SK-N-SH treated with all-trans-retinoic acid at 6 μM for 48 hours (cell line): ENCODE data around the gene FMO3.

Experiments used
- ARNTL ChIP-seq: fragments of 450-650 bp; formaldehyde crosslinking; IDR thresholded peaks from 2 replicates; pipeline ENCODE4 v1.5.0; 2020; ENCODE audit warnings: low read depth, mild to moderate bottlenecking, moderate library complexity, borderline replicate concordance
- CSDC2 ChIP-seq: fragments of 250-450 bp; sonication (Bioruptor Pico); IDR thresholded peaks from 2 replicates; pipeline ENCODE4 v1.5.0; 2020; ENCODE audit warnings: mild to moderate bottlenecking, moderate library complexity
- ESRRG ChIP-seq: fragments of 250-450 bp; sonication (Bioruptor Pico); IDR thresholded peaks from 2 replicates; pipeline ENCODE4 v1.6.1; 2021; ENCODE audit warnings: mild to moderate bottlenecking
- SNAI2 ChIP-seq: fragments of 250-450 bp; sonication (Bioruptor Pico); IDR thresholded peaks from 2 replicates; pipeline ENCODE4 v1.5.0; 2020; ENCODE audit warnings: mild to moderate bottlenecking, moderate library complexity
- TOX ChIP-seq: fragments of 250-450 bp; sonication (Bioruptor Pico); IDR thresholded peaks from 2 replicates; pipeline ENCODE4 v1.8.0; 2021; ENCODE audit warnings: mild to moderate bottlenecking, moderate library complexity, borderline replicate concordance
- ZC3H10 ChIP-seq: fragments of 250-450 bp; sonication (Bioruptor Pico); IDR thresholded peaks from 2 replicates; pipeline ENCODE4 v1.5.1; 2021; ENCODE audit warnings: mild to moderate bottlenecking, moderate library complexity
- ZFP3 ChIP-seq: fragments of 250-450 bp; sonication (Bioruptor Pico); IDR thresholded peaks from 2 replicates; pipeline ENCODE4 v1.5.0; 2020; ENCODE audit warnings: mild to moderate bottlenecking, moderate library complexity
- ZNF565 ChIP-seq: fragments of 450-650 bp; formaldehyde crosslinking; conservative IDR thresholded peaks from 2 replicates; pipeline ENCODE4 v1.5.0; 2020; ENCODE audit warnings: low read depth, mild to moderate bottlenecking, moderate library complexity
- ZNF70 ChIP-seq: fragments of 450-650 bp; formaldehyde crosslinking; IDR thresholded peaks from 2 replicates; pipeline ENCODE4 v1.5.0; 2020; ENCODE audit warnings: mild to moderate bottlenecking, moderate library complexity
- ZNF8 ChIP-seq: fragments of 450-650 bp; formaldehyde crosslinking; IDR thresholded peaks from 2 replicates; pipeline ENCODE4 v1.5.0; 2020; ENCODE audit warnings: mild to moderate bottlenecking, moderate library complexity
- TF ChIP-seq, protein P1 (sequence below): fragments of 250-450 bp; sonication (Bioruptor Pico); IDR thresholded peaks from 2 replicates; pipeline ENCODE4 v1.5.1; 2021; ENCODE audit warnings: mild to moderate bottlenecking, moderate library complexity
- TF ChIP-seq, protein P2 (sequence below): fragments of 250-450 bp; sonication (Bioruptor Pico); IDR thresholded peaks from 2 replicates; pipeline ENCODE4 v1.5.1; 2020; ENCODE audit warnings: low read depth, mild to moderate bottlenecking, moderate library complexity
- TF ChIP-seq, protein P3 (sequence below): fragments of 250-450 bp; sonication (Bioruptor Pico); IDR thresholded peaks from 2 replicates; pipeline ENCODE4 v1.8.0; 2020; ENCODE audit warnings: mild to moderate bottlenecking, moderate library complexity, borderline replicate concordance

DNA sequence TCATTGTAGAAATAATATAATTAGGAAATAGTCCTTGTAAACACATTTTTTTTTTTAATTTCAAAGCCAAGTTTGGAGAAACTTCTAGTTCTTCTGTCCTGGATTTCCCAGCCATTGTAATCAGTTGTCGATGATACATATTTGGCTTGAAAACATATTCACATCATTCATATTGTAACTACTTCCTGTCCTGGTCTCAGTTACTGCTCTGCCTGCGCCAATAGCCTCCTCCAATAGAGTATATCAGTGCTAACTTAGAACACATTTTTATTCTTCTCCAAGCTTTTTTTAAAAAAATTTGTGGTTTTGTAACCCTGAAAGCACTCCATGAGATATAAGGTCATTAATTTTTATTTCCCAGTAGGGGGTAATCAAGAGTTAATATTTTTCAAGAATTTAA, 48.3 kb downstream of the FMO3 start:
- TF ChIP-seq ZC3H10 (no peak), ZNF565 (CRISPR knock-in tag) (no peak), ZFP3 (CRISPR knock-in tag) (no peak), CSDC2 (no peak), ESRRG (CRISPR knock-in tag) (no peak), ZNF70 (CRISPR knock-in tag) (no peak), ZNF8 (CRISPR knock-in tag) (no peak), SNAI2 (CRISPR knock-in tag) (no peak), TOX (CRISPR knock-in tag) (no peak), ARNTL (CRISPR knock-in tag) (no peak)
- TF ChIP-seq, protein P1, sequence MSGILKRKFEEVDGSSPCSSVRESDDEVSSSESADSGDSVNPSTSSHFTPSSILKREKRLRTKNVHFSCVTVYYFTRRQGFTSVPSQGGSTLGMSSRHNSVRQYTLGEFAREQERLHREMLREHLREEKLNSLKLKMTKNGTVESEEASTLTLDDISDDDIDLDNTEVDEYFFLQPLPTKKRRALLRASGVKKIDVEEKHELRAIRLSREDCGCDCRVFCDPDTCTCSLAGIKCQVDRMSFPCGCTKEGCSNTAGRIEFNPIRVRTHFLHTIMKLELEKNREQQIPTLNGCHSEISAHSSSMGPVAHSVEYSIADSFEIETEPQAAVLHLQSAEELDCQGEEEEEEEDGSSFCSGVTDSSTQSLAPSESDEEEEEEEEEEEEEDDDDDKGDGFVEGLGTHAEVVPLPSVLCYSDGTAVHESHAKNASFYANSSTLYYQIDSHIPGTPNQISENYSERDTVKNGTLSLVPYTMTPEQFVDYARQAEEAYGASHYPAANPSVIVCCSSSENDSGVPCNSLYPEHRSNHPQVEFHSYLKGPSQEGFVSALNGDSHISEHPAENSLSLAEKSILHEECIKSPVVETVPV (CRISPR knock-in tag): no peak
- TF ChIP-seq, protein P2, sequence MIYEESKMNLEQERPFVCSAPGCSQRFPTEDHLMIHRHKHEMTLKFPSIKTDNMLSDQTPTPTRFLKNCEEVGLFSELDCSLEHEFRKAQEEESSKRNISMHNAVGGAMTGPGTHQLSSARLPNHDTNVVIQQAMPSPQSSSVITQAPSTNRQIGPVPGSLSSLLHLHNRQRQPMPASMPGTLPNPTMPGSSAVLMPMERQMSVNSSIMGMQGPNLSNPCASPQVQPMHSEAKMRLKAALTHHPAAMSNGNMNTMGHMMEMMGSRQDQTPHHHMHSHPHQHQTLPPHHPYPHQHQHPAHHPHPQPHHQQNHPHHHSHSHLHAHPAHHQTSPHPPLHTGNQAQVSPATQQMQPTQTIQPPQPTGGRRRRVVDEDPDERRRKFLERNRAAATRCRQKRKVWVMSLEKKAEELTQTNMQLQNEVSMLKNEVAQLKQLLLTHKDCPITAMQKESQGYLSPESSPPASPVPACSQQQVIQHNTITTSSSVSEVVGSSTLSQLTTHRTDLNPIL (CRISPR knock-in tag): no peak
- TF ChIP-seq, protein P3, sequence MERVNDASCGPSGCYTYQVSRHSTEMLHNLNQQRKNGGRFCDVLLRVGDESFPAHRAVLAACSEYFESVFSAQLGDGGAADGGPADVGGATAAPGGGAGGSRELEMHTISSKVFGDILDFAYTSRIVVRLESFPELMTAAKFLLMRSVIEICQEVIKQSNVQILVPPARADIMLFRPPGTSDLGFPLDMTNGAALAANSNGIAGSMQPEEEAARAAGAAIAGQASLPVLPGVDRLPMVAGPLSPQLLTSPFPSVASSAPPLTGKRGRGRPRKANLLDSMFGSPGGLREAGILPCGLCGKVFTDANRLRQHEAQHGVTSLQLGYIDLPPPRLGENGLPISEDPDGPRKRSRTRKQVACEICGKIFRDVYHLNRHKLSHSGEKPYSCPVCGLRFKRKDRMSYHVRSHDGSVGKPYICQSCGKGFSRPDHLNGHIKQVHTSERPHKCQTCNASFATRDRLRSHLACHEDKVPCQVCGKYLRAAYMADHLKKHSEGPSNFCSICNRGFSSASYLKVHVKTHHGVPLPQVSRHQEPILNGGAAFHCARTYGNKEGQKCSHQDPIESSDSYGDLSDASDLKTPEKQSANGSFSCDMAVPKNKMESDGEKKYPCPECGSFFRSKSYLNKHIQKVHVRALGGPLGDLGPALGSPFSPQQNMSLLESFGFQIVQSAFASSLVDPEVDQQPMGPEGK: no peak
